OCI-LY1 (cell line): ENCODE data around the gene SH3RF3.

Experiments
- CTCF ChIP-seq: fragments of 200-600 bp; sonication (generic), shearing (Covaris generic); IDR thresholded peaks from 2 replicates; pipeline ENCODE4 v1.5.1; 2017; ENCODE audit warnings: mild to moderate bottlenecking, antibody characterized with exemption, low read length, moderate library complexity, mixed read lengths
- EZH2 ChIP-seq: fragments of 200-600 bp; sonication (generic), shearing (Covaris generic); IDR thresholded peaks from 2 replicates; pipeline ENCODE4 v1.8.0; 2017; ENCODE audit warnings: borderline replicate concordance, mixed run types, mild to moderate bottlenecking, antibody characterized with exemption, low read length, moderate library complexity, mixed read lengths

GRCh38 chr2:109272461-109272860 lies 143.5 kb downstream of the SH3RF3 start:
- no peak for TF ChIP-seq CTCF
- no peak for TF ChIP-seq EZH2
